AG04449 (cell line): Measurements from ENCODE around the gene PM20D2.

Experiments used
- CTCF ChIA-PET: fragments of 350-600 bp; formaldehyde crosslinking; extraction: SDS; loops from one replicate; lab custom pipeline; 2021; ENCODE audit warnings: antibody characterized with exemption; lab: Yijun Ruan, JAX
- POLR2A ChIA-PET: fragments of 400-600, 350-600 bp; formaldehyde crosslinking; extraction: SDS; loops from one replicate; lab custom pipeline; 2020; ENCODE audit warnings: antibody characterized with exemption, inconsistent platforms; lab: Yijun Ruan, JAX
- DNase-seq: peaks from one replicate; pipeline ENCODE4 v3.0.0-alpha.2; 2010; ENCODE audit warnings: low read depth, low spot score
- H3K4me3 ChIP-seq: 2 replicates; pipeline ENCODE4 v1.5.1; 2011; ENCODE audit warnings: low read depth, mild to moderate bottlenecking, control low read depth, low read length
- CTCF ChIP-seq: IDR thresholded peaks from one replicate; pipeline ENCODE4 v1.5.1; 2011; ENCODE audit warnings: mild to moderate bottlenecking, moderate library complexity, low read length, control low read depth, inconsistent platforms; ENCODE audit not compliant: insufficient read depth; ENCODE audit errors: missing control alignments

PM20D2 gene

GRCh38 chr6:89180112-89180511 lies 34.3 kb downstream of the PM20D2 start:
- no peak overlapping the region for H3K4me3 ChIP-seq
- no peak for DNase-seq
- ChIA-PET CTCF (interaction anchor here (0.6 kb wide), 1 partner anchor 196 kb away, joined by 3 read pairs; no protein-coding TSS in a partner anchor), POLR2A (no interaction called here)
- no peak for TF ChIP-seq CTCF

- no peak for DNase-seq
- TF ChIP-seq CTCF: no peak
- POLR2A ChIA-PET: no interaction called here
- H3K4me3 ChIP-seq: no peak overlapping the region
- CTCF ChIA-PET: interaction anchor here (0.9 kb wide), 1 partner anchor 18 kb away, joined by 3 read pairs; no protein-coding TSS in a partner anchor
These were observed 35.1 kb downstream of the PM20D2 start for GRCh38 chr6:89180971-89181370.

GRCh38 chr6:89183294-89183693 lies 37.4 kb downstream of the PM20D2 start:
- H3K4me3 ChIP-seq: no peak overlapping the region
- DNase-seq: no peak
- ChIA-PET CTCF (no interaction called here), POLR2A (no interaction called here)
- no peak for TF ChIP-seq CTCF

GRCh38 chr6:89184344-89184743 lies 38.5 kb downstream of the PM20D2 start:
- no peak for DNase-seq
- TF ChIP-seq CTCF: no peak
- no peak overlapping the region for H3K4me3 ChIP-seq
- ChIA-PET POLR2A (no interaction called here), CTCF (interaction anchor here (1.2 kb wide), 1 partner anchor 201 kb away, joined by 4 read pairs; no protein-coding TSS in a partner anchor)

GRCh38 chr6:89186762-89187161 lies 40.9 kb downstream of the PM20D2 start:
- no peak overlapping the region for H3K4me3 ChIP-seq
- no peak for TF ChIP-seq CTCF
- no peak for DNase-seq
- ChIA-PET CTCF (interaction anchor here (1.3 kb wide), 1 partner anchor 204 kb away, joined by 3 read pairs; no protein-coding TSS in a partner anchor), POLR2A (no interaction called here)

GRCh38 chr6:89187504-89187903 lies 41.6 kb downstream of the PM20D2 start:
- DNase-seq: no peak
- CTCF ChIA-PET: interaction anchor here (1.3 kb wide), 1 partner anchor 205 kb away, joined by 3 read pairs; no protein-coding TSS in a partner anchor
- POLR2A ChIA-PET: no interaction called here
- no peak for TF ChIP-seq CTCF
- H3K4me3 ChIP-seq: no peak overlapping the region
